HL-60/S4 treated with retinoic acid at 250 ng/mL for 4 days and 3 days (cell line): ENCODE measurements around the gene AOPEP.

Source experiments
- in situ Hi-C: fragments of 300-500 bp; cut with MboI; formaldehyde crosslinking; loops from 2 replicates; pipeline ENCODE4 v1.7.0; 2022; ENCODE audit warnings: low sequenced_read_pairs

AOPEP gene

GRCh38 chr9:94758880-94759279 lies 32.4 kb downstream of the AOPEP start:
- in situ Hi-C loops = no loop called here

DNA sequence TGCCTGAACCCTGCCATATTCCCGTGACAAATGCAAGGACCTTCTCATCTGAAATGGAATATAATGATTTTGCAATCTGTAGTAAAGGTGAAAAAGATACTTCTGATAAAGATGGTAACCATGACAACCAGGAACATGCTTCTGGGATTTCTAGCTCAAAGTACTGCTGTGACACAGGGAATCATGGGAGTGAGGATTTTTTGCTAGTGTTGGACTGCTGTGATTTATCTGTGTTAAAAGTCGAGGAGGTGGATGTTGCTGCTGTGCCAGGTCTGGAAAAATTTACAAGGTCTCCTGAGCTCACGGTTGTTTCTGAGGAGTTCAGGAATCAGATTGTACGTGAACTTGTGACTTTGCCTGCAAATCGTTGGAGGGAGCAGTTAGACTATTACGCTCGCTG lies 33.5 kb downstream of the AOPEP start:
- in situ Hi-C loops = no loop called here

GRCh38 chr9:94760660-94761059 lies 34.2 kb downstream of the AOPEP start:
- in situ Hi-C loops = no loop called here

- in situ Hi-C loops = no loop called here
These were observed 35.0 kb downstream of the AOPEP start for GRCh38 chr9:94761481-94761880.

GRCh38 chr9:94767331-94768072 lies 41.0 kb downstream of the AOPEP start:
- in situ Hi-C loops = no loop called here

DNA sequence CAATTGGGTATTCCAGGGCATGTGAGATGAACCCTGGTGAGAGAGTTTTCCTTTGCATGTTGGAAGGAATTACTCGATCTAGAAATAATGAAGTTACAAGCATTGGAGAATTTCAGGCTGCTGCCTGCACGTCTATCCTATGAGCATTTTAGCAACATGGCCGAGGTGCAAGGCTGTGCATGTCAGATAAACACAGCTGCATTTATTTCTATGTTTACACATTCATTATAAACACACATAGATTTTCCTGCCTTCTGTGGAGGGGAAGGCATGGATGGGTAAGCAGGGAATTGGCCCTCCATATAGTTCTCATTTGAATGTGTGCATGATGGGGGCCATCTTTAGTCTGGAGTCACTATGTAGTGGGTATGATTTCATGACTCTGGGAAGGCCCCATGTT lies 42.3 kb downstream of the AOPEP start:
- in situ Hi-C loops = no loop called here

GRCh38 chr9:94770334-94770733 lies 43.8 kb downstream of the AOPEP start:
- in situ Hi-C loops = no loop called here

GRCh38 chr9:94771096-94771495 lies 44.6 kb downstream of the AOPEP start:
- in situ Hi-C loops = no loop called here

DNA sequence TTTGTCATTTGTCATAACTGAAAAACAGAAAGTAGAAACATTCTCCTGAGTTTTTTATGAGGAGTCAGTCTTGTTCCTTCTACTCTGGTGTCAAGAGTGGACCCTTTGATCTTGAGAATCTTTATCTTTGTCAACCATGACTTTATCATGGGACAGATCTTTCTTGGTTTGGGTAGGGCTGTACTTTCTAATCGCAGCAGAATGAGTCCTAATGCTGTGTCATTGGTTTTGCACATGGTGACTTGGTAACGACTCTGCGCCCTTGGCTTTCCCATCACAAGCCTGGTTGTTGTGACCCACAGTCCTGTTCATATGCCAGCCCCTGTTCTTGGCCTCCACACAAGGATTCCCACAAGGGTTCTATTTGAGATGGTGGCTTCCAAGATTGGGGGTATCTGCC lies 45.6 kb downstream of the AOPEP start:
- in situ Hi-C loops = no loop called here

DNA sequence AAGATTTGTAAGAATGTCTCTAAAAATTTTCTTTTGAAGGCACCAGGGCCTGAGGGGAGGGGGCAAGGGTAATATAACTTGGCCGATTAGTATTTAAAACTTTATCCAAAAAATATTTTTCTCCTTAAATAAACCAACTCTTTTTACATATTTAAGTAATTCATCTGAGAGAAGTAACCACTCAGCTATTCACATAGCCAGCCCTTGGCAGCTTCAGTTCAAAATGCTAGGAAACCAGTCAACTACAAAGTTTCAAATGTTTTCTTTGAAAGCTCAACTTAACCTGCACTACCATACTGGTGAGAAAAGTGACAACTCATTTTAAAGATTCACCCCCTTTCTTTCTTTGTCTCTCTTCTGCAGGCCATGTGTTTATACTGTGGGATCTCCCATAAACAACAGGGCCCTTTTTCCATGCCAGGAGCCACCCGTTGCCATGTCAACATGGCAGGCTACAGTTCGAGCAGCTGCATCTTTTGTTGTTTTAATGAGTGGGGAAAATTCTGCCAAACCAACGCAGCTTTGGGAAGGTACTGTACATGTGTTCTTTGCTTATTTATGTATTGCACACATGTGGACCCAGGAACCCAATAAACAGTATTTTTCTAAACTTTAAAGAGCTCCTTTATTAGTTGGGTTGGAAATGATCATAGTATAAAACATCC lies 46.3 kb downstream of the AOPEP start:
- in situ Hi-C loops = no loop called here

DNA sequence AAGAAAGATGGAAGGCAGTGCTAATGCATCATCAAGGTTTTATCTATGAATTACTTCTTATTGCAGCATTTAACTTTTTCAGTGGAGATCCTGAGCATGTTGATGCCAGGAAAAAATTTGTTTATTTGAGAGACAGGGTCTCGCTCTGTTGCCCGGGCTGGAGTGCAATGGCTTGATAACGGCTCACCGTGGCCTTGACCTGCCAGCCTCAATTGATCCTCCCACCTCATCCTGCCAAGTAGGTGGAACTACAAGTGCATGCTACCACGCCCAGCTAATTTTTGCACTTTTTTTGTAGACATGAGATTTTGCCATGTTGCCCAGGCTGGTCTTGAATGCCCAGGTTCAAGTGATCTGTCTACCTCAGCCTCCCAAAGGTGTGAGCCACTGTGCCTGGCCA lies 47.2 kb downstream of the AOPEP start:
- in situ Hi-C loops = no loop called here

- in situ Hi-C loops = loop anchor here (25.0 kb wide), 2 partner anchors 91 to 1434 kb away; no protein-coding TSS in a partner anchor
These were observed 51.5 kb downstream of the AOPEP start for GRCh38 chr9:94778013-94778412.

- in situ Hi-C loops = loop anchor here (25.0 kb wide), 2 partner anchors 92 to 1433 kb away; no protein-coding TSS in a partner anchor
These were observed 52.5 kb downstream of the AOPEP start for GRCh38 chr9:94779031-94779430.

GRCh38 chr9:94779693-94780290 lies 53.3 kb downstream of the AOPEP start:
- in situ Hi-C loops = loop anchor here (10.0 to 25.0 kb wide), 3 partner anchors 92 to 1433 kb away; no protein-coding TSS in a partner anchor

GRCh38 chr9:94780516-94780950 lies 54.0 kb downstream of the AOPEP start:
- in situ Hi-C loops = loop anchor here (10.0 to 25.0 kb wide), 3 partner anchors 93 to 1432 kb away; no protein-coding TSS in a partner anchor

DNA sequence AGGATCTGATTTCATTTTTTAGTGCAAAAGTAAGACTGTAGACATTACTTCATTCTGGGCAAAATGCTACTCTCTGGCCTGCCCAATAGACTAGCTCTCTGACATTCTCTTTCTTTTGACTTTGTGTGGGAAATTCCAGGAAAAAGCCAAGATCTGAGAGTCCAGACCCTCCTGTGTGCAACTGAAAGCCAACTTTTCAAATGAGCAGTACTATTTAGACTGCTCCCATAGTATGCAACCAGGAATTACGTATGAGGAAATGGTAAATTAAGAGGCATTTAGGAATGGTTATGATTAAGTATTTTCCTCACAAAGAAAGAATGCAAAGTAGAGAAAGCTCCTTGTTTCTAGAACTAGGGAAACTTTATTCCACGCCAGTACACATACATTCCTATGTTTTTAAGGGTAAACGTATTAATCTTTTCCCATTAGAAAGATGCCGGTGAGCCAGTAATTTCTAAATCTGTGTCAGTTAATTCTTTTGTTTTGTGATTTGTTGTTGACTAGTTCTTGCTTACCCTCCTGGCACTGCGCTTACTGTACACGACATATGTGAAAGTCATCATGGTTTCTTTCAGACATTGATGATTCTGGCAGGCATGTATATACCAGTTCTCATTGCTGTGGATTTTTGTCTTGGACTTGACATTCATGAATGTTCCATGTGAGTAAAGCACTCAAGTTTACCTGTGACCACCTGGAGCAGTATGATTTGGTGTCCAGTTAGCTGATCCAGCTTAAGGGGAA lies 56.0 kb downstream of the AOPEP start:
- in situ Hi-C loops = loop anchor here (10.0 to 25.0 kb wide), 3 partner anchors 95 to 1430 kb away; no protein-coding TSS in a partner anchor

- in situ Hi-C loops = loop anchor here (10.0 to 25.0 kb wide), 3 partner anchors 96 to 1429 kb away; no protein-coding TSS in a partner anchor
These were observed 56.7 kb downstream of the AOPEP start for GRCh38 chr9:94783102-94783682.

- in situ Hi-C loops = loop anchor here (10.0 to 25.0 kb wide), 3 partner anchors 97 to 1428 kb away; no protein-coding TSS in a partner anchor
These were observed 57.4 kb downstream of the AOPEP start for GRCh38 chr9:94783928-94784327.

GRCh38 chr9:94785215-94786169 lies 59.0 kb downstream of the AOPEP start:
- in situ Hi-C loops = loop anchor here (10.0 to 25.0 kb wide), 3 partner anchors 98 to 1427 kb away; no protein-coding TSS in a partner anchor
